ENCODE data around the gene EEFSEC. TPM values are rescaled to one million over a fixed set of nuclear protein-coding genes. Genes with fewer than 3 reads are reported as not detected.

The EEFSEC gene
- total RNA-seq, 1 experiment from 2014 or later = 21.3 TPM

- intact Hi-C loops (cut with micrococcal nuclease; ENCODE audit: unreplicated experiment) = no loop called here
- Histone ChIP-seq H2AFZ (no peak overlapping the region), H3F3A (ENCODE audit: insufficient read depth, low read depth) (no peaks in the 10 kb centered on the region), H3K79me2 (ENCODE audit: low read depth) (peaks cover 4% of the 10 kb centered on the region; the same call in 1 of the 2 replicates), H3K27me3 (ENCODE audit: insufficient read depth, low read depth) (no peaks in the 10 kb centered on the region), H3K4me1 (replicated peaks; ENCODE audit: insufficient read depth) (peaks cover 12% of the 10 kb centered on the region), H3K36me3 (ENCODE audit: low read depth) (0 out of 2 replicates have a peak, but pooled peaks cover 11% of the 10 kb centered on the region), H3K4me3 (no peak overlapping the region), H4K20me1 (ENCODE audit: insufficient read depth) (no peaks in the 10 kb centered on the region), H3K4me2 (no peak overlapping the region), H3K9me3 (ENCODE audit: insufficient read depth, low read depth) (0 out of 2 replicates have a peak, but pooled peaks cover 11% of the 10 kb centered on the region), H3K9me2 (ENCODE audit: insufficient read depth) (no peaks in the 10 kb centered on the region), H3K27ac (no peak overlapping the region)
- no peak for TF ChIP-seq CTCF (conservative IDR thresholded peaks at IDR 0.05)
- TF ChIP-seq EZH2 (IDR thresholded peaks at IDR 0.05; ENCODE audit: low read depth) = no peak
- BruUV-seq (replicated peaks) = no TSS peak
- CTCF ChIA-PET = no interaction called here
- DNase-seq = no peak
- POLR2A ChIA-PET (ENCODE audit: unreplicated experiment) = no interaction called here
Observed at GRCh38 chr3:128260275-128260674, 107.0 kb downstream of the EEFSEC start.

GRCh38 chr3:128262457-128262856 is 109.2 kb downstream of the EEFSEC start:
- Histone ChIP-seq H3K27me3 (ENCODE audit: insufficient read depth, low read depth) (no peaks in the 10 kb centered on the region), H3K4me1 (replicated peaks; ENCODE audit: insufficient read depth) (peaks cover 27% of the 10 kb centered on the region), H3K79me2 (ENCODE audit: low read depth) (peaks cover 4% of the 10 kb centered on the region; the same call in 1 of the 2 replicates), H3F3A (ENCODE audit: insufficient read depth, low read depth) (peaks cover 19% of the 10 kb centered on the region), H4K20me1 (ENCODE audit: insufficient read depth) (no peaks in the 10 kb centered on the region), H3K4me2 (no peak overlapping the region), H3K27ac (no peak overlapping the region), H3K36me3 (ENCODE audit: low read depth) (0 out of 2 replicates have a peak, but pooled peaks cover 11% of the 10 kb centered on the region), H3K9me2 (ENCODE audit: insufficient read depth) (no peaks in the 10 kb centered on the region), H3K4me3 (no peak overlapping the region), H2AFZ (no peak overlapping the region), H3K9me3 (ENCODE audit: insufficient read depth, low read depth) (0 out of 2 replicates have a peak, but pooled peaks cover 11% of the 10 kb centered on the region)
- BruUV-seq (replicated peaks) = no TSS peak
- TF ChIP-seq EZH2 (IDR thresholded peaks at IDR 0.05; ENCODE audit: low read depth) = no peak
- TF ChIP-seq CTCF (conservative IDR thresholded peaks at IDR 0.05) = no peak
- no peak for DNase-seq
- CTCF ChIA-PET = interaction anchor here (0.6 kb wide), 1 partner anchor 77 kb away, joined by 3 read pairs; no protein-coding TSS in a partner anchor
- intact Hi-C loops (cut with micrococcal nuclease; ENCODE audit: unreplicated experiment) = no loop called here
- POLR2A ChIA-PET (ENCODE audit: unreplicated experiment) = no interaction called here

- intact Hi-C loops (cut with micrococcal nuclease; ENCODE audit: unreplicated experiment) = no loop called here
- no TSS peak for BruUV-seq (replicated peaks)
- Histone ChIP-seq H3K4me3 (no peak overlapping the region), H4K20me1 (ENCODE audit: insufficient read depth) (no peaks in the 10 kb centered on the region), H3K4me1 (replicated peaks; ENCODE audit: insufficient read depth) (peaks cover 31% of the 10 kb centered on the region), H3K79me2 (ENCODE audit: low read depth) (peaks cover 4% of the 10 kb centered on the region; the same call in 1 of the 2 replicates), H3K9me3 (ENCODE audit: insufficient read depth, low read depth) (0 out of 2 replicates have a peak, but pooled peaks cover 11% of the 10 kb centered on the region), H3K4me2 (no peak overlapping the region), H3K36me3 (ENCODE audit: low read depth) (0 out of 2 replicates have a peak, but pooled peaks cover 11% of the 10 kb centered on the region), H3K27me3 (ENCODE audit: insufficient read depth, low read depth) (no peaks in the 10 kb centered on the region), H2AFZ (no peak overlapping the region), H3K27ac (no peak overlapping the region), H3F3A (ENCODE audit: insufficient read depth, low read depth) (peaks cover 26% of the 10 kb centered on the region), H3K9me2 (ENCODE audit: insufficient read depth) (no peaks in the 10 kb centered on the region)
- no peak for DNase-seq
- POLR2A ChIA-PET (ENCODE audit: unreplicated experiment) = no interaction called here
- CTCF ChIA-PET = no interaction called here
- TF ChIP-seq EZH2 (IDR thresholded peaks at IDR 0.05; ENCODE audit: low read depth) (no peak), CTCF (conservative IDR thresholded peaks at IDR 0.05) (no peak)
Observed at GRCh38 chr3:128263118-128263517, 109.8 kb downstream of the EEFSEC start.
